Activated naive CD4-positive, alpha-beta T cell treated with anti-CD3 and anti-CD28 coated beads for 36 hours (primary cell): Measurements from ENCODE around the gene PLSCR3. TPM values are rescaled to one million over a fixed set of nuclear protein-coding genes. Genes with fewer than 3 reads are reported as not detected.
A peak's percentile ranks its signal among the peaks of the same experiment; 100 is the strongest.
"Not testable (repeated sequence)": the region's sequence is repeated elsewhere in the genome, so short reads cannot be mapped to it uniquely, and the experiment has no call there.

Experiments used
- CTCF ChIA-PET: fragments of 350-600 bp; sonication (Branson Sonifier 250); formaldehyde crosslinking; loops from one replicate; lab custom pipeline; 2021; ENCODE audit warnings: antibody characterized with exemption; lab: Charles Lee
- DNase-seq: peaks from one replicate; pipeline ENCODE4 v3.0.0-alpha.2; 2020
- H3K27ac Mint-ChIP-seq: one replicate; pipeline ENCODE4 v1.8.0; 2021; ENCODE audit warnings: mild to moderate bottlenecking, mixed read lengths
- H3K27me3 Mint-ChIP-seq: one replicate; pipeline ENCODE4 v1.8.0; 2021; ENCODE audit warnings: low read depth, mixed read lengths
- H3K36me3 Mint-ChIP-seq: one replicate; pipeline ENCODE4 v1.8.0; 2021; ENCODE audit warnings: low read depth, mixed read lengths
- H3K4me1 Mint-ChIP-seq: one replicate; pipeline ENCODE4 v1.8.0; 2021; ENCODE audit warnings: low read depth, mixed read lengths
- H3K4me3 Mint-ChIP-seq: one replicate; pipeline ENCODE4 v1.8.0; 2021; ENCODE audit warnings: mild to moderate bottlenecking, moderate library complexity, mixed read lengths
- H3K9me3 Mint-ChIP-seq: one replicate; pipeline ENCODE4 v1.8.0; 2021; ENCODE audit warnings: mixed read lengths
- intact Hi-C: fragments of 100-400 bp; cut with micrococcal nuclease; formaldehyde crosslinking; loops from one replicate; pipeline ENCODE4 v1.15.1; 2023
- total RNA-seq, 2 experiments: library from RNA; stranded (reverse); gene quantifications; one replicate each; pipeline ENCODE4 v1.2.3, GENCODE V29; 2021

Gene PLSCR3
- total RNA-seq, 2 experiments from 2014 or later, result 58.6 to 59.4 TPM

GRCh38 chr17:7367083-7367482 is 27.2 kb downstream of the PLSCR3 start:
- CTCF ChIA-PET, result interaction anchor here (1.5 kb wide), 1 partner anchor 11 kb away, joined by 5 read pairs; no protein-coding TSS in a partner anchor
- Mint-ChIP-seq H3K36me3 (no peaks in the 10 kb centered on the region), H3K4me1 (no peaks in the 10 kb centered on the region), H3K27ac (no peak overlapping the region), H3K9me3 (no peaks in the 10 kb centered on the region), H3K4me3 (no peak overlapping the region), H3K27me3 (peaks cover 2% of the 10 kb centered on the region)
- intact Hi-C loops, result no loop called here
- no peak for DNase-seq

- CTCF ChIA-PET, result not testable (repeated sequence)
These were observed 28.4 kb downstream of the PLSCR3 start for GRCh38 chr17:7365963-7366362.

GRCh38 chr17:7363311-7363710 is 31.0 kb downstream of the PLSCR3 start:
- intact Hi-C loops, result no loop called here
- CTCF ChIA-PET, result no interaction called here

More at GRCh38 chr17:7365963-7366362, 28.4 kb downstream of the PLSCR3 start:
- H3K4me3 Mint-ChIP-seq, H3K27ac Mint-ChIP-seq, DNase-seq, H3K9me3 Mint-ChIP-seq, H3K4me1 Mint-ChIP-seq, intact Hi-C loops, H3K36me3 Mint-ChIP-seq, H3K27me3 Mint-ChIP-seq: not testable (repeated sequence)

GRCh38 chr17:7361906-7362305 is 32.4 kb downstream of the PLSCR3 start:
- H3K4me3 Mint-ChIP-seq, result no peak overlapping the region
- CTCF ChIA-PET, result interaction anchor here (1.3 to 1.4 kb wide), 2 partner anchors 124 to 326 kb away, joined by 3 to 5 read pairs; partner anchors contain the start of gene WRAP53
- intact Hi-C loops, result no loop called here

More at GRCh38 chr17:7363311-7363710, 31.0 kb downstream of the PLSCR3 start:
- DNase-seq, result no peak
- H3K4me3 Mint-ChIP-seq, result no peak overlapping the region
- no peaks in the 10 kb centered on the region for H3K9me3 Mint-ChIP-seq
- no peaks in the 10 kb centered on the region for H3K27me3 Mint-ChIP-seq
- H3K27ac Mint-ChIP-seq, result no peak overlapping the region
- H3K36me3 Mint-ChIP-seq, result no peaks in the 10 kb centered on the region
- H3K4me1 Mint-ChIP-seq, result no peaks in the 10 kb centered on the region

GRCh38 chr17:7357381-7357780 is 36.9 kb downstream of the PLSCR3 start:
- Mint-ChIP-seq H3K4me1 (peaks cover 24% of the 10 kb centered on the region), H3K36me3 (no peaks in the 10 kb centered on the region), H3K27me3 (no peaks in the 10 kb centered on the region), H3K4me3 (no peak overlapping the region), H3K27ac (no peak overlapping the region), H3K9me3 (no peaks in the 10 kb centered on the region)
- intact Hi-C loops, result loop anchor here (2.0 to 5.0 kb wide), 2 partner anchors 35 to 329 kb away; partner anchors contain the start of genes PLSCR3 and TP53
- no peak for DNase-seq
- CTCF ChIA-PET, result no interaction called here

More at GRCh38 chr17:7361906-7362305, 32.4 kb downstream of the PLSCR3 start:
- H3K27me3 Mint-ChIP-seq, result no peaks in the 10 kb centered on the region
- no peaks in the 10 kb centered on the region for H3K4me1 Mint-ChIP-seq
- H3K9me3 Mint-ChIP-seq, result no peaks in the 10 kb centered on the region
- no peak overlapping the region for H3K27ac Mint-ChIP-seq
- H3K36me3 Mint-ChIP-seq, result no peaks in the 10 kb centered on the region
- DNase-seq, result no peak

- no peak for DNase-seq
- no peaks in the 10 kb centered on the region for H3K9me3 Mint-ChIP-seq
- no peaks in the 10 kb centered on the region for H3K27me3 Mint-ChIP-seq
- no peaks in the 10 kb centered on the region for H3K36me3 Mint-ChIP-seq
- H3K4me3 Mint-ChIP-seq, result no peak overlapping the region
- no peak overlapping the region for H3K27ac Mint-ChIP-seq
- peaks cover 25% of the 10 kb centered on the region for H3K4me1 Mint-ChIP-seq
- intact Hi-C loops, result loop anchor here (1.0 to 5.0 kb wide), 5 partner anchors 36 to 330 kb away; partner anchors contain the start of genes PLSCR3, SENP3, TMEM102 and TP53
- CTCF ChIA-PET, result interaction anchor here (0.9 to 4.4 kb wide), 13 partner anchors 11 to 331 kb away, joined by 3 to 34 read pairs (median 7); partner anchors contain the start of genes ACAP1, FGF11, SENP3 and TMEM102
These were observed 37.6 kb downstream of the PLSCR3 start for GRCh38 chr17:7356756-7357155.

- Mint-ChIP-seq H3K27me3 (no peaks in the 10 kb centered on the region), H3K36me3 (peaks cover 3% of the 10 kb centered on the region), H3K27ac (no peak overlapping the region), H3K4me3 (no peak overlapping the region), H3K4me1 (peaks cover 28% of the 10 kb centered on the region), H3K9me3 (no peaks in the 10 kb centered on the region)
- intact Hi-C loops, result loop anchor here (1.0 to 5.0 kb wide), 5 partner anchors 36 to 331 kb away; partner anchors contain the start of genes PLSCR3, SENP3, TMEM102 and TP53
- DNase-seq, result peak; percentile 91
- CTCF ChIA-PET, result interaction anchor here (0.6 to 4.4 kb wide), 37 partner anchors 12 to 331 kb away, joined by 3 to 34 read pairs (median 4); partner anchors contain the start of genes ACAP1, FGF11, NEURL4 and PLSCR3
These were observed 38.2 kb downstream of the PLSCR3 start for GRCh38 chr17:7356072-7356549.

GRCh38 chr17:7355573-7355972 is 38.8 kb downstream of the PLSCR3 start:
- intact Hi-C loops, result loop anchor here (5.0 kb wide), 1 partner anchor 37 kb away; the partner anchor contains the start of gene PLSCR3
- H3K27ac Mint-ChIP-seq, result no peak overlapping the region

GRCh38 chr17:7355053-7355452 is 39.3 kb downstream of the PLSCR3 start, which contains the start of gene TMEM95:
Gene TMEM95, plus strand, starts transcription at chr17:7355156. Its CDS starts 49 bp downstream, at chr17:7355205.
- H3K27me3 Mint-ChIP-seq, result no peaks in the 10 kb centered on the region
- no peaks in the 10 kb centered on the region for H3K9me3 Mint-ChIP-seq
- H3K4me3 Mint-ChIP-seq, result no peak within 1 kb of the TSS
- H3K27ac Mint-ChIP-seq, result no peak within 1 kb of the TSS
- intact Hi-C loops, result loop anchor here (5.0 kb wide), 1 partner anchor 37 kb away; the partner anchor contains the start of gene PLSCR3
- peaks cover 8% of the 10 kb centered on the region for H3K36me3 Mint-ChIP-seq
- CTCF ChIA-PET, result interaction anchor here (0.5 to 4.4 kb wide), 22 partner anchors 14 to 276 kb away, joined by 3 to 34 read pairs (median 4); partner anchors contain the start of genes ACAP1, NEURL4, SENP3 and TMEM102
- DNase-seq, result no peak
- peaks cover 37% of the 10 kb centered on the region for H3K4me1 Mint-ChIP-seq

More at GRCh38 chr17:7355573-7355972, 38.8 kb downstream of the PLSCR3 start:
- Mint-ChIP-seq H3K4me1 (peaks cover 33% of the 10 kb centered on the region), H3K36me3 (peaks cover 8% of the 10 kb centered on the region), H3K9me3 (no peaks in the 10 kb centered on the region), H3K27me3 (no peaks in the 10 kb centered on the region), H3K4me3 (no peak overlapping the region)
- no peak for DNase-seq
- CTCF ChIA-PET, result interaction anchor here (0.6 to 4.4 kb wide), 36 partner anchors 12 to 332 kb away, joined by 3 to 34 read pairs (median 4); partner anchors contain the start of genes ACAP1, FGF11, NEURL4 and PLSCR3

GRCh38 chr17:7354262-7354843 is 40.0 kb downstream of the PLSCR3 start:
- intact Hi-C loops, result loop anchor here (5.0 kb wide), 1 partner anchor 48 kb away; the partner anchor contains the start of gene TMEM256
- Mint-ChIP-seq H3K36me3 (peaks cover 11% of the 10 kb centered on the region), H3K4me1 (peaks cover 42% of the 10 kb centered on the region), H3K27me3 (no peaks in the 10 kb centered on the region), H3K4me3 (no peak overlapping the region), H3K27ac (no peak overlapping the region), H3K9me3 (no peaks in the 10 kb centered on the region)
- peak; percentile 71 for DNase-seq
- CTCF ChIA-PET, result interaction anchor here (0.5 to 4.4 kb wide), 7 partner anchors 17 to 235 kb away, joined by 3 to 34 read pairs (median 7); partner anchors contain the start of genes ACAP1, NEURL4, SENP3 and TMEM102

- Mint-ChIP-seq H3K27ac (peak overlapping the region; percentile 51), H3K36me3 (peaks cover 14% of the 10 kb centered on the region), H3K4me3 (peak overlapping the region; percentile 62), H3K27me3 (no peaks in the 10 kb centered on the region), H3K4me1 (peaks cover 43% of the 10 kb centered on the region), H3K9me3 (no peaks in the 10 kb centered on the region)
- CTCF ChIA-PET, result interaction anchor here (0.8 to 4.4 kb wide), 6 partner anchors 8 to 236 kb away, joined by 3 to 34 read pairs (median 4); partner anchors contain the start of genes ACAP1, SENP3 and TMEM102
- intact Hi-C loops, result loop anchor here (5.0 kb wide), 1 partner anchor 49 kb away; the partner anchor contains the start of gene TMEM256
- no peak for DNase-seq
These were observed 41.3 kb downstream of the PLSCR3 start for GRCh38 chr17:7352910-7353635.
